GM20000 (cell line): ENCODE data around the gene SVIL.
"Not testable (repeated sequence)": the region's sequence is repeated elsewhere in the genome, so short reads cannot be mapped to it uniquely, and the experiment has no call there.

Experiments used
- DNase-seq: peaks from one replicate; pipeline ENCODE4 v3.0.0; 2012; ENCODE audit warnings: low spot score
- TF ChIP-seq, protein P1 (sequence below): IDR thresholded peaks from 2 replicates; pipeline ENCODE4 v1.5.1; 2012; ENCODE audit warnings: mild to moderate bottlenecking, control low read depth; ENCODE audit errors: extremely low read depth, missing control alignments

Gene SVIL

GRCh38 chr10:29451946-29452345 is 182.8 kb downstream of the SVIL start:
- TF ChIP-seq, protein P1, sequence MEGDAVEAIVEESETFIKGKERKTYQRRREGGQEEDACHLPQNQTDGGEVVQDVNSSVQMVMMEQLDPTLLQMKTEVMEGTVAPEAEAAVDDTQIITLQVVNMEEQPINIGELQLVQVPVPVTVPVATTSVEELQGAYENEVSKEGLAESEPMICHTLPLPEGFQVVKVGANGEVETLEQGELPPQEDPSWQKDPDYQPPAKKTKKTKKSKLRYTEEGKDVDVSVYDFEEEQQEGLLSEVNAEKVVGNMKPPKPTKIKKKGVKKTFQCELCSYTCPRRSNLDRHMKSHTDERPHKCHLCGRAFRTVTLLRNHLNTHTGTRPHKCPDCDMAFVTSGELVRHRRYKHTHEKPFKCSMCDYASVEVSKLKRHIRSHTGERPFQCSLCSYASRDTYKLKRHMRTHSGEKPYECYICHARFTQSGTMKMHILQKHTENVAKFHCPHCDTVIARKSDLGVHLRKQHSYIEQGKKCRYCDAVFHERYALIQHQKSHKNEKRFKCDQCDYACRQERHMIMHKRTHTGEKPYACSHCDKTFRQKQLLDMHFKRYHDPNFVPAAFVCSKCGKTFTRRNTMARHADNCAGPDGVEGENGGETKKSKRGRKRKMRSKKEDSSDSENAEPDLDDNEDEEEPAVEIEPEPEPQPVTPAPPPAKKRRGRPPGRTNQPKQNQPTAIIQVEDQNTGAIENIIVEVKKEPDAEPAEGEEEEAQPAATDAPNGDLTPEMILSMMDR, result no peak
- no peak for DNase-seq

DNA sequence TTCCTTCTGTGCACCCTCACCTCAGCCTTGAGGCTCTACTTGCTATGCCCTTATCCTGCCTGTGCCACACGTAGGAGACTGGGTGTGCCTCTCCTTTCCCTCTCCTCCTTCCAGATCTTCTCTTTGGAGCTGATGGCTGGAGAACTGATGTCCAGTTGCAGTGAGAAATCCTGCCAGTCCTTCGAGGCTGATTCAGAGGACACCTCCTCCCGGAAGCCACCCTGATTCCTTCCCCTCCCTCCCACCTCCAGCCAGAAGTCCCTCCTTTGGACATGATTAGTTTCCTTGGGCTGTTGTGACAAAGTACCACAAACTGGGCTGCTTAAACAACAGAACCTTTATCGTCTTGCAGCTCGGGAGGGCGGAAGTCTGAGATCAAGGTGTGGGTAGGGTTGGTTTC is 184.4 kb downstream of the SVIL start:
- TF ChIP-seq, protein P1, result no peak
- no peak for DNase-seq

DNA sequence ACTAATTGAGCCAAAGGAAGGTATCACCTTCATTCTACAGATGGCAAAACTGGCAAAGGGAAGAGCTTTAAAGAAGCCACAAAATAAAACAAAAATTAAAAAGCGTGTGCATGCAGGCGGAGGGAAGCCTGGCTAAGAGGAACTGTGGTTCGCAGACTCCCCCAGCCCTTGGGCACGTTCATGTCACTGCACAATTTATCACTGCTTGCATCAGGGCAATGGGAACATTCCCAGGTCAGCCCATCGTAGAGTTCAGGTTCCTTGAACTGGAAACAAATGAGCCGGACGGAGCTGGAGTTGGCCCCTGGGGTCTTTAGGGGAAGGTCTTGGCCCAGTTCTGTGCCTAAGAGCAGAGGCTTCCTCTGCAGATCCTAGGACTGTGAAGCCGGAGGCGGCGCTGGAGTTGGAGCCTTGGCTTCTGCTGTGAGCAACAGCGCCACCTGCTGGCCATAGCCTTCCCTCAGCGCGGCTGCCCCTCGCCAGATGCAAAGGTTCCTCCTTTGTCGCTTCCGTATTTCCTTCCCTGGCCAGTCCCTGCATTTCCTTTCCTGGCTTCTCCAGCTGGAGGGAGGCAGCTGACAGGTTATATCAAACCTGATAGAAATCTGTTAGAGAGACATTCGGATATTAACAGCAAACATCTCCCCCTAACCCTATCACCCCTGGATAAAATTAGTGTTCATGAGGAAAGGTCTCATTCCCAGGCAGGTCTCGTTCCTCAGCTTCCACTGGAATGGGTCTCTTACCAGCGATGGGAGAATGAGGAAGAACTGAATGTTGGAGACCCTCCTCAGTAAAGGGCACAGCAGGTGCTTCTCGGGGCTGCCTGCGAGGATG is 185.8 kb downstream of the SVIL start:
- TF ChIP-seq, protein P1, result peak; percentile 68
- DNase-seq, result peak; percentile 53

DNA sequence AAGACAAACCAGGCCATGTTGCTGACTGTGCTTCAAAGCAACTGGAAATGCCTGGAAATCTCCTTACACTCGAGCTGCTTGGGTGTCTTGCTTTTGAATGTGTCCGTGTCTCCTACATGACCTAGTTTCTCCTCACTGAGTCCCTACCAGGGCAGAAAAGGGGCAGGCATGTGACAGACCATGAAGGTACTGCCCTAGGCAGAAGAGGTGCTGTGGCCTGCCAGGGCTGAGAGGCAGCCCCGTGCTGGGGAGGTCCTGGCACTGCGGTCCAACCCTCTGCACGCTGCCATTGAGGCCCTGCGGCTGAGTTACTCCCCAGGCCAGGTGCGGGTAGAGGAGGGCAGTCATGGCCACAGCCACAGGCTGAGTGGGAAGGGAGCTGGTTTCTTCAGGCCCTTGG is 186.6 kb downstream of the SVIL start:
- DNase-seq, result no peak
- TF ChIP-seq, protein P1, result no peak

- DNase-seq, result no peak
- TF ChIP-seq, protein P1, result no peak
Observed at GRCh38 chr10:29446327-29446726, 188.4 kb downstream of the SVIL start.

DNA sequence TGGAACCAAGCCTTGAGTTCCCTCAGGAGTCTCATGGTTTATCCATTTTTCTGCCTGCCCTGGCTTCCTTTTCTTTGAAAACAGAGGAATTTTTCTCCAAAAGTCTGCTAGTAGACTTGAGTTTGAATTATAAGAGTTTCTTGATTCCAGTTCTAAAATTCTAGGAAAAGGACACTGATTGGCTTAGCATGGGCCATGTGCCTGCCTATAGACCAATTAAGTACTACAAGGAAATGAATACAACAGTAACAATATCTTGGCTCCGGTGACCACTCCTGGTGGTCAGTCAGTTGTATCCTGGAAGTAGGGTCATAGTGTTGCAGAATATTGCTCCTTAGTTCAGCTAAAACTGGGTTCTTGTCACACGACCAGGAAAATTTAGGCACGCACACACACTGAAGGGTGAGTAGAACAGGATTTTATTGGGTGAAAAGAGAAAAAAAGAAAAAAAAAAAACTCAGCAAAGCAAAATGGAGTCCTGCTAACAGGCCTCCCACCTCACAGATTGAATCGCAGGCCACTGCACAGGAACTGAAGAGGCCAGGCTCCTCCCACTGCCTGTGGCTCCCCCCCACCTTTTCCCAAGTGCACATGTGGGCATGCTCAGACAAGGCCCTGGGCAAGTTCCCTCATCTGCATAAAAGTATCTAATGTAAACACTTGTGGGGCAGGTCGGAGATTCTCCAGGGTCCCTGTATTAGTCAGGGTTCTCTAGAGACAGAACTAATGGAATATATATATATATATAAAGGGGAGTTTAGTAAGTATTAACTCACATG is 190.8 kb downstream of the SVIL start:
- TF ChIP-seq, protein P1, result no peak
- no peak for DNase-seq

DNA sequence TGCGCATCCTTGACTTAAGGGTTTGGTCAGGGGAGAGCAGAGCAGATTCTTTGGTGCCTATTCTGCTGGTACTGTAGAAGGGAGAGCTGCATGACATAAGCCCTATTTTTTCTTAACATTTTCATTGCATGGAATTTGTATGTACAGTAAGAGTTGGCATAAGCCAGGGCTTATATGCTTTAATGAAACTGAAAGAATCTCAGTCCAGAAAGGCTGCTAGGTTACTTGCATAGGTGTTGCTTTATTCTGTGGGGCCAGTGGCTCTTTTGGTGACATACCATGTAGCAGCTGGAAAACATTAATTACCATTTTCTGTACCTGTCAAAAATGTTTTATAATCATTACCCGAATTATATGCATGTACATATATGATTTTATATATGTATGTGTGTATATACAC is 193.8 kb downstream of the SVIL start:
- TF ChIP-seq, protein P1, result no peak

GRCh38 chr10:29439005-29439404 is 195.8 kb downstream of the SVIL start:
- not testable (repeated sequence) for DNase-seq

More for the DNA sequence above, 193.8 kb downstream of the SVIL start:
- no peak for DNase-seq
